Stimulated activated CD4-positive, alpha-beta T cell treated with anti-CD3 and anti-CD28 coated beads, Interleukin-2, amount 100 ng/mL, for 4 hours (primary cell): Measurements from ENCODE around the gene LYZ.
"Not testable (repeated sequence)": the region's sequence is repeated elsewhere in the genome, so short reads cannot be mapped to it uniquely, and the experiment has no call there.

Experiments used
- DNase-seq: peaks from one replicate; pipeline ENCODE4 v3.0.0-alpha.2; 2020; ENCODE audit warnings: low read depth

Gene LYZ

GRCh38 chr12:69348162-69348938 is at the start of gene LYZ:
Gene LYZ (plus strand): TSS chr12:69348381. CDS start chr12:69348409, 28 bp downstream.
- DNase-seq, result no peak

GRCh38 chr12:69298947-69299346 is 49.2 kb upstream of the LYZ start:
- DNase-seq, result no peak

- no peak for DNase-seq
Measured at GRCh38 chr12:69304284-69304683, 43.9 kb upstream of the LYZ start.

GRCh38 chr12:69309461-69309860 is 38.7 kb upstream of the LYZ start:
- no peak for DNase-seq

GRCh38 chr12:69313209-69313608 is 35.0 kb upstream of the LYZ start:
- DNase-seq, result no peak

- DNase-seq, result not testable (repeated sequence)
Measured at GRCh38 chr12:69316784-69317183, 31.4 kb upstream of the LYZ start.

GRCh38 chr12:69317233-69317632 is 30.9 kb upstream of the LYZ start:
- DNase-seq, result not testable (repeated sequence)

- DNase-seq, result no peak
Measured at GRCh38 chr12:69318225-69318624, 30.0 kb upstream of the LYZ start.

DNA sequence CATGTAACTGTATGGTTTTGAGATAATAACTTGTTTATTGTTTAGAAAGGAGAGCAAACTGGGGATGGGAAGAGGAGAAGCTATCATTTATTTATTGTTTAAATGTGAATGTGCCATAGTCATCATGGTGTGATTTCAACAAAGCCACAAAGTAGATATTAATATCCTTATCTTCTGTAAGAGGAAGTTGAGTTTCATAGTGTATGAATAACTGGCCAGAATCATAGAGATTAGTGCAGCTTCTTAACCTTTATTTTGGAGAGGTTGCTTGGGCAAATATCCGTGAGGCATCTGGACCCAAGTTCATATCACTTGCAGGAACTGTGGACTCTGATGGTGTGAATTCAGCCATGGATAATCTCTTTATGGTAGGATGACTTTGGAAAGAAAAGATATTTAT is 26.8 kb upstream of the LYZ start:
- no peak for DNase-seq

GRCh38 chr12:69324797-69325466 is 23.2 kb upstream of the LYZ start:
- no peak for DNase-seq

- no peak for DNase-seq
Measured at GRCh38 chr12:69328426-69328825, 19.8 kb upstream of the LYZ start.

DNA sequence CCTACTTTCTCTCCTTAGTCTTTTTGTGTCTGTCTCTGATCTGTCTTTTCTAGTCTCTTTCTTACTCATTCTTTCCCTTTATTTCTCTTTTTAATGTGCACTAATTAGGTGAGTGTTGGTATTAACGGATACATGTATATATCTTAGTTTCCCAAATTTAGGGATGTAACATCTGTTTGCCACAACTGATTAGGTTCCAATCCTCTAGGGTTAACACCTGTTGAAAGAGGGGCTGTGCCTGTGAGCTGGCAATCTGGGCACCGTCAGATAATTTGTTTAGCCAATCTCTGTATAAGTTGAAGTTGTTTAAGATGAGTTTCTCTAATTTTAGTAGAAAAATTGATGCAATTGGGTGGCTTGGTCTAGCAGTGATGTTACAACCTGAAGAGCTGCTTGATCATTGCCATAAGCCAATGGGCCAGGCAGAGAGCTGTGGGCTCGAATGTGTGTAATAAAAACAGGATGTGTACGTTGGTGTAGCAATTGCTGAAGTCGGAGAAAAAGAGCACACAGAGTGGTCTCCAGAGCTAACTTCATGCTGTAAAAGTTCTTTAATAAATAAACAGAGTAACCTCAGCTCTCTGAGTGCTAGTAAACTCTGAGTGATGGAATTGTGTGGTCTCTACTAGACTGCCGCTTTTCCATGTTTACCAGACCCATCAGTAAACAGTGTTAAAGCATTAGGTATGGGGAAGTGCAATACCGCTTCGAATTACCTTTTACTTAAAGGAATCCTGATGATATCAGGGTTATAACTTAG is 18.3 kb upstream of the LYZ start:
- no peak for DNase-seq

GRCh38 chr12:69330475-69331473 is 17.4 kb upstream of the LYZ start:
- DNase-seq, result peak; percentile 22

GRCh38 chr12:69331519-69331908 is 16.7 kb upstream of the LYZ start:
- DNase-seq, result no peak

GRCh38 chr12:69331909-69332684 is 16.1 kb upstream of the LYZ start:
- DNase-seq, result no peak

- DNase-seq, result no peak
Measured at GRCh38 chr12:69332815-69333358, 15.3 kb upstream of the LYZ start.

DNA sequence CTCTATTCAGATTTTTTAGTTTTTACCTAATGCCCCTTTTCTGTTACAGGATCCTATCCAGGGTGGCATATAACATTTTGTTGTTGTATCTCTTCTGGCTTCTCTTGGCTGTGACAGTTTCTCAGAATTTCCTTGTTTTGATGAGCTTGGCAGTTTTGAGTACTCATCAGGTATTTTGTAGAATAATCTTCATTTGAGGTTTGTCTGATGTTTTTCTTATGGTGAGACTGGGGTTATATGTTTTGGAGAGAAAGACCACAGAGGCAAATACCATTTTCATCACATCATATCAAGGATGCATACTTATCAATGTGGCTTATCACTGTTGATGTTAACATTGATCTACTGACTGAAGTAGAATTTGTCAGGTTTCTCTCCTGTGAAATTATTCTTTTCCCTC is 14.0 kb upstream of the LYZ start:
- no peak for DNase-seq

DNA sequence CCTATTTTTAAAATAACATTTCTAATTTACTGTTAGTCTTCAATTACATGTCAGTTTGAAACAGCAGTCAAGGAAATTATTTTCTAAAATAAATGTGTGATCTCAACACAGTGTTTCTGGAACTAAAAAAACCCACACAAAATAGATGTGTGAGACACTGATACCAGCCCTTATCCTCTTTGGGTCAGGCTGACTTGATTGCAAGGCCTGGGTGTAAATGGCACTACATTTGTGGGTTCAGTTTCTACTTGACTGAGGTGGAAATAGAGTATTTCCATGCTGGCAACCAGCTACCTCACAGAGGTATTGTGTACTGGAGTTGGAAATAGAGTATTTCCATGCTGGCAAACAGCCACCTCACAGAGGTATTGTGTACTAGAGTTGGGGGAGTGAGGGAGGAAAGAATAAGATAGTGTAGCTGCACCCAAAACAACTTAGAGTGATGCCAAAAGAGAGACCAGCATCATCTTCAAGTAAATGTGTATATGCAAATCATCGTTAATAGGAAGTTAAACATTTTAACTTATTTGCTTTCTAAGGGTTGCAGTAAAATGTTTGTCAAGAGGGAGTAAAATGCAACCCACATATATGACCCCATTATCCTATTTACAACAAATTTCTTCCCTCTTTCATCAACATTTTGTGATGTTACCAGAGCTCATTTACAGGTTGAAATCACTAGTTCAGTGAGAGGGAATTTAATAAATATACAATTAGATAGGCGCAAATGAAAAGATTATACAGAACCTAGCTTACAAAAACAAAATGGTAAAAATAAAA is 10.7 kb upstream of the LYZ start:
- no peak for DNase-seq

GRCh38 chr12:69338120-69338859 is 9.9 kb upstream of the LYZ start:
- DNase-seq, result no peak
